ENCODE data around the gene REXO1.

Gene REXO1

DNA sequence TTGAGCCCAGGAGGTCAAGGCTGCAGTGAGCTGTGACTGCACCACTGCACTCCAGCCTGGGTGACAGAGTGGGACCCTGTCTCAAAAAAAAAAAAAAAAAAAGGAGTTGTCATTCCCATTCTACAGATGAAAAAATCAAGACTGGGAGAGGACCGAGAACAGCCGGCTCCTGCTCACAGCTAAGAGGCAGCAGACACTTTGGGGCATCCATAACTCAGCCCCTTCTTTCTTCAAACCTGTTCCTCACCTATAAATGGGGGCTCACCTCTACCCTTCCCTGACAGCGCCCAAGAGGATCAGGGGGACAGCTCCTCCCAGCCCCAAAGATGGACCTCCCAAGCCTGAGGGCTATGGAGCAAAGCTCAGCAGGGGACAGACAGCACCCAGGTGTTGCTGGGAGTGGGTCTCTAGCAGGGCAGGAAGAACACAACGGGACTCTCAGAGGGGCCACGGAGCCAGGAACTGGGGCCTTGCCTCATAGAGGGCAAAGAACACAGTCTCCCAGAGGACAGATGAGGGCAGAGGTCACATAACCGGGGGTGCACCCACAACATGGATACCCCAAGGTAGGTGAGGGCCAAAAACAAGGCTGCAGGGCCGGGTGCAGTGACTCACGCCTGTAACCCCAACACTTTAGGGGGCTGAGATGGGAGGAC is 18.5 kb upstream of the REXO1 start:
- H3K9me2 ChIP-seq (replicated peaks; ENCODE audit: insufficient read depth, low read length) = no peaks in the 10 kb centered on the region
- H4K20me1 ChIP-seq (ENCODE audit: insufficient read depth, low read length) = no peaks in the 10 kb centered on the region
- DNase-seq = no peak
- H3F3A ChIP-seq (ENCODE audit: insufficient read depth, low read length) = peaks cover 14% of the 10 kb centered on the region; the same call in 1 of the 2 replicates
- peaks cover 28% of the 10 kb centered on the region for H3K79me2 ChIP-seq (ENCODE audit: low read length)
- H3K4me3 ChIP-seq (ENCODE audit: low read length) = no peak overlapping the region
- no peaks in the 10 kb centered on the region for H3K36me3 ChIP-seq (replicated peaks; ENCODE audit: insufficient read depth, low read length)
- H3K4me1 ChIP-seq (ENCODE audit: low read length) = peaks cover 9% of the 10 kb centered on the region
- H3K4me2 ChIP-seq (ENCODE audit: low read depth, low read length) = no peak overlapping the region
- no peak overlapping the region for H3K27ac ChIP-seq (ENCODE audit: low read length)
- no peak overlapping the region for H3K9ac ChIP-seq (ENCODE audit: low read length)
- no peak for TF ChIP-seq EZH2 (optimal IDR thresholded peaks at IDR 0.05; ENCODE audit: low read depth, low read length)
- no peak for TF ChIP-seq CTCF (IDR thresholded peaks at IDR 0.05; ENCODE audit: low read length)
- TF ChIP-seq EZH2phosphoT487 (IDR thresholded peaks at IDR 0.05; ENCODE audit: low read length) = no peak
- no peaks in the 10 kb centered on the region for H3K9me3 ChIP-seq (replicated peaks; ENCODE audit: insufficient read depth, low read length)
- no peaks in the 10 kb centered on the region for H3K27me3 ChIP-seq (replicated peaks; ENCODE audit: insufficient read depth, low read length)
- H2AFZ ChIP-seq (ENCODE audit: low read length) = no peak overlapping the region

DNA sequence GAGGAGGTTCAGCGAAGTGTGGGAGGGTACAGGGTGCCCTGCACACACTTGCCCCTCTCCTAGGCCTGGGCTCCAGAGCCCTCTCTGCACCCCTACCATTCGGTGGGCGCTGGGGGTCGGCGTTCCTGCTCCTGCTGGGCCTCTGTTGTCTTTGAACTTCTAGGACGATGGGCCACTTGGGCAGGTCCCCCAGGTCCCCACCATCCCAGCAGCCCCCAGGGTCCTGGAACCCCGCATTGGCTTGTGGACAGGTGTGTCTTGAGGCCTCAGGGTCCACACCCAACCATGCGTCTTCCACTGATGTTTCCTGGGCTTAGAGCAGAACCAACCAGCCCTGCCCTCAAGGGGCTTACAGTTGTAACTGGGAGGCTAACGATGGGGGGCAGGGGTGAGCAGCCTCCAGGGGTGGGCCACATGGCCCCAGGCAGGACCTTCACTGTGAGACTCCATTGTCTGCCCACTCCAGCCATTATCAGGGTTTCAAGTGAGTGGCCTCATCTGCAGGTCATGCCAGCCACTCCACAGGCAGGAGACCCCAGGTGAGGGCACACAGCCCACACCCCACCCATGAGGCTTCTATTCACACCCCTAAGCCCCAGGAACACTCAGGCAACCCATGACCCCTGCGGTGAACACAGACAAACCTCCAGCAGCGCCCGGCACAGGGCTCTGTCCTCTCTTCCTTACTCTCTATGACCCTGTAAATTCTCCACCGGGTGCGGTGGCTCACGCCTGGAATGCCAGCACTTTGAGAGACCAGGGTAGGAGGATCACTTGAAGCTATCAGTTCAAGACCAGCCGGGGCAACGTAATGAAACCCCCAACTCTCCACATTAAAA is 17.1 kb upstream of the REXO1 start:
- Histone ChIP-seq H3K4me2 (ENCODE audit: low read depth, low read length) (peak overlapping the region; percentile 96), H3K79me2 (ENCODE audit: low read length) (peaks cover 31% of the 10 kb centered on the region), H2AFZ (ENCODE audit: low read length) (peak overlapping the region; percentile 95), H3K36me3 (replicated peaks; ENCODE audit: insufficient read depth, low read length) (no peaks in the 10 kb centered on the region), H3K27me3 (replicated peaks; ENCODE audit: insufficient read depth, low read length) (no peaks in the 10 kb centered on the region), H3K9me3 (replicated peaks; ENCODE audit: insufficient read depth, low read length) (no peaks in the 10 kb centered on the region), H3F3A (ENCODE audit: insufficient read depth, low read length) (peaks cover 14% of the 10 kb centered on the region; the same call in 1 of the 2 replicates), H3K4me3 (ENCODE audit: low read length) (peak overlapping the region; percentile 72), H4K20me1 (ENCODE audit: insufficient read depth, low read length) (no peaks in the 10 kb centered on the region), H3K9me2 (replicated peaks; ENCODE audit: insufficient read depth, low read length) (no peaks in the 10 kb centered on the region), H3K27ac (ENCODE audit: low read length) (peak overlapping the region; percentile 92; the same call in 1 of the 2 replicates), H3K4me1 (ENCODE audit: low read length) (peaks cover 15% of the 10 kb centered on the region), H3K9ac (ENCODE audit: low read length) (peak overlapping the region; percentile 98)
- TF ChIP-seq CTCF (IDR thresholded peaks at IDR 0.05; ENCODE audit: low read length) (no peak), EZH2phosphoT487 (IDR thresholded peaks at IDR 0.05; ENCODE audit: low read length) (no peak), EZH2 (optimal IDR thresholded peaks at IDR 0.05; ENCODE audit: low read depth, low read length) (no peak)
- no peak for DNase-seq

GRCh38 chr19:1864480-1865171 is 16.3 kb upstream of the REXO1 start:
- H3K4me2 ChIP-seq (ENCODE audit: low read depth, low read length) = peak overlapping the region; percentile 96
- peak overlapping the region; percentile 98 for H3K9ac ChIP-seq (ENCODE audit: low read length)
- H3K4me1 ChIP-seq (ENCODE audit: low read length) = peaks cover 15% of the 10 kb centered on the region
- H3K27me3 ChIP-seq (replicated peaks; ENCODE audit: insufficient read depth, low read length) = no peaks in the 10 kb centered on the region
- no peaks in the 10 kb centered on the region for H3K9me2 ChIP-seq (replicated peaks; ENCODE audit: insufficient read depth, low read length)
- DNase-seq = peak; percentile 85
- peaks cover 14% of the 10 kb centered on the region; the same call in 1 of the 2 replicates for H3F3A ChIP-seq (ENCODE audit: insufficient read depth, low read length)
- H3K9me3 ChIP-seq (replicated peaks; ENCODE audit: insufficient read depth, low read length) = no peaks in the 10 kb centered on the region
- H2AFZ ChIP-seq (ENCODE audit: low read length) = peak overlapping the region; percentile 95
- peaks cover 39% of the 10 kb centered on the region for H3K79me2 ChIP-seq (ENCODE audit: low read length)
- H3K4me3 ChIP-seq (ENCODE audit: low read length) = peak overlapping the region; percentile 72
- no peaks in the 10 kb centered on the region for H4K20me1 ChIP-seq (ENCODE audit: insufficient read depth, low read length)
- H3K27ac ChIP-seq (ENCODE audit: low read length) = peak overlapping the region; percentile 92
- no peaks in the 10 kb centered on the region for H3K36me3 ChIP-seq (replicated peaks; ENCODE audit: insufficient read depth, low read length)
- TF ChIP-seq EZH2phosphoT487 (IDR thresholded peaks at IDR 0.05; ENCODE audit: low read length) = no peak
- TF ChIP-seq CTCF (IDR thresholded peaks at IDR 0.05; ENCODE audit: low read length) = peak; percentile 85

Data from MM.1S (cell line).